Measurements from ENCODE around the gene TENM3.

The TENM3 gene

GRCh38 chr4:182624281-182624680 is 381.1 kb downstream of the TENM3 start:
- no peak for DNase-seq (ENCODE audit: low read depth)

GRCh38 chr4:182625193-182625592 is 382.0 kb downstream of the TENM3 start:
- DNase-seq (ENCODE audit: low read depth): no peak

DNA sequence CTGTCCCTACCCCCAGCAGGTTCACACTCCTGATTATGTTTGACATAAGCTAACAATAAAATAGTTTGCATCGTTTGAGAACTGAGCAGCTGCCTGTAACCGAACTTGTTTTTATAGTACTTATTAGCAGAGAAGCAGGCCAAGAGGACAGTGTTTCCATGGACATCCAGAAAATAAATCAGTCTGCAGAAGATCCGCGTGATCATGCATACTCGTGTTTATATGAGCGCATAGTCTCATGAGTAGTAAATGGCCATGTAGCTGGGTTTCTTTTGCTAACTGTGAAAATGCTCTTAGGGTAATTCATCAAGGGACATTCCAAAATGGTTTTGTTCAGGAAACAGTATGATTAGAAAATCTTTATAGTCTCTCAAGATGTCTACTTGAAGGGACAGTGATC is 384.8 kb downstream of the TENM3 start:
- DNase-seq (ENCODE audit: low read depth): no peak

GRCh38 chr4:182628544-182628943 is 385.3 kb downstream of the TENM3 start:
- DNase-seq (ENCODE audit: low read depth): no peak

DNA sequence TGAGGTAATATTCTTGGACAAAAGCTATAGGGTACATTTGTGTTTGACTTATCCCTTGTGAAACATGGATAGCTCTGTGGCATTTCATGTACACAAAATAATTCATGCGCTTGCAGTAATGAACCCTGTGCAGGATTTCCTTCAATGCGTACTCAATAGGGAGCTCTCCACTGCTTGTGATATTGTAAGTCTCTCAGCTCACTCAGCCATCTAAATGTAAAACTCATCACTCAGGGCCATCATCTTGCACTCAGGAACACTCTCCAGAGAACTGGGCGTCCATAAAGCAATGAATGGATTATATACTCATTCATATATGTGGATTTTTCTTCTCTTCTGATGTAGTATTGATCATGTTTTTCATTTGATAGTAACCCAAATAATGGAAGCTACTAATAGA is 385.9 kb downstream of the TENM3 start:
- no peak for DNase-seq (ENCODE audit: low read depth)

GRCh38 chr4:182640491-182640890 is 397.3 kb downstream of the TENM3 start:
- no peak for DNase-seq (ENCODE audit: low read depth)

DNA sequence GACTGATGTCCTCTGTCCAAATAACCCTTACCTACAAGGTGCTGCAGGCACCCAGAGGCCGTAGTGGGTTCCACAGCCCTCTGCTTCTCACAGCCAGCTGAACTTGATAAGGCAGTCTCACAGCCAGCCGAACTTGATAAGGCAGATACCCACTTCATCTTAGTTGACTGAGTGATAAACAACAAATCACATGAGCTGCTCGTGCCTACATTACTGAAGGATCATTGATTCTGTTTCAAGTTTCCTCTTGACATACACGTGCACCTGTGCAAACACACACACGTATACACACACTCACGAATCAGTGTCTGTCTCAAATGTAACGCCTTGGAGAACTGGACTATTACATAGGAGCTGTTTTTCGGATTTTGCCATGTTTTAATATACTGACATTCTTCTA is 397.7 kb downstream of the TENM3 start:
- no peak for DNase-seq (ENCODE audit: low read depth)

- peak; percentile 53 for DNase-seq (ENCODE audit: low read depth)
Observed at GRCh38 chr4:182642831-182643230, 399.6 kb downstream of the TENM3 start.

- DNase-seq (ENCODE audit: low read depth): peak; percentile 93
Observed at GRCh38 chr4:182643801-182644682, 400.8 kb downstream of the TENM3 start.

GRCh38 chr4:182644683-182645050 is 401.5 kb downstream of the TENM3 start:
- peak; percentile 10 for DNase-seq (ENCODE audit: low read depth)

- DNase-seq (ENCODE audit: low read depth): no peak
Observed at GRCh38 chr4:182645511-182645910, 402.3 kb downstream of the TENM3 start.

GRCh38 chr4:182647646-182648300 is 404.6 kb downstream of the TENM3 start:
- DNase-seq (ENCODE audit: low read depth): no peak

DNA sequence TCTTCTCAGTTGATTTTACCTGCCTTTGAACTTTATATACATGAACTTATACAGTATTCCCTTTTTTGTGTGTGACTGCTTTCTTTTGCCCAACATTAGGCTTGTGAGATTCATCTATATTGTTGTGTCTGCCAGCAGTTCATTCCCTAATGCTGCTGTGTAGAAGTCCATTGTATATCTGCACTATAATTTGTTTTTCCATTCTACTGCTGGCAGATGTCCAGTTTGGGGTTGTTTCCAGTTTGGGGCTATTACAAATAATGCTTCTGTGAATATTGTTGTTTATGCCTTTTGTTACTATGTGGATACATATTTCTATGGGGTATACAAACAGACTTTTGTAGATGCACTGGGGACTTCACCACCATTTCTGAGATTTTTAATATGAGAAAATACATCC is 405.6 kb downstream of the TENM3 start:
- DNase-seq (ENCODE audit: low read depth): no peak

- DNase-seq (ENCODE audit: low read depth): no peak
Observed at GRCh38 chr4:182649698-182650477, 406.7 kb downstream of the TENM3 start.

- DNase-seq (ENCODE audit: low read depth): no peak
Observed at GRCh38 chr4:182653596-182653995, 410.4 kb downstream of the TENM3 start.

DNA sequence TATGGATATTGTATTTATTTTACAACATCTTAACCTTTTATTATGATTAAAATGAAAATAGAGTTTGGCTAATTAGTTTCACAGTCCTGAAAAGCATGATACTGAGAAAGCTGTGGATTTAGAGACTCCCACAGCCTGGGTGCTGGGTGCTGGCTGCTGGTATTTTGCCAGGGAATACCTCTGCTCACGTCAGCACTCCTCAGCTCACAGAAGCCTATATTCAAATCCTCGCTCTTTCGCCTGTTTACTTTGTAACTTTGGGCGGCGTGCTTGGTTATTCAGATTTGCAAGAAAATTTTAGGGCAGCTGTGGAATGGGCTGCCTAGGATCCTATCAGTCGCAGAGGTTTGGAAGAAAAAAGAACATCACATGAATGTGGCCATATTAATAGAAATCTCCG is 412.1 kb downstream of the TENM3 start:
- DNase-seq (ENCODE audit: low read depth): peak; percentile 21

- no peak for DNase-seq (ENCODE audit: low read depth)
Observed at GRCh38 chr4:182662551-182662950, 419.3 kb downstream of the TENM3 start.

DNA sequence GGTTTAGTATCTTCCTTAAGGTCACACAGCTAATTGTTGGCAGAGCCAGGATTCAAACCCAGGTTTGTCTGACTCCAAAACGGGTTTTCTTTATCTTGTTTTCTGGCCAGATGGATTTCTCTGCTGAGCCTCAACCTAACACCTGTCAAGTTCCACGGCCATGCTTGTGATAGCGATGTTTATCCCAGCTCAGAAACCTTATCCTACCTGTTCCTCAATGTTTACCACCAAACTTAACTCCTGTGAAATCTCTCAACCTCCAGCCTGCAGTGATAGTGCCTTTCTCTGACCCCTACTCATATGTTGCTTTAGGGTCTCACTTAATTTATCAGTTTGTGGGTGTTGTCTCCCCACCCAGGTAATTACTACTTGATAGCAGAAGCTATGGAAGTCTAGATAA is 428.0 kb downstream of the TENM3 start:
- no peak for DNase-seq (ENCODE audit: low read depth)

GRCh38 chr4:182671749-182672148 is 428.5 kb downstream of the TENM3 start:
- no peak for DNase-seq (ENCODE audit: low read depth)

DNA sequence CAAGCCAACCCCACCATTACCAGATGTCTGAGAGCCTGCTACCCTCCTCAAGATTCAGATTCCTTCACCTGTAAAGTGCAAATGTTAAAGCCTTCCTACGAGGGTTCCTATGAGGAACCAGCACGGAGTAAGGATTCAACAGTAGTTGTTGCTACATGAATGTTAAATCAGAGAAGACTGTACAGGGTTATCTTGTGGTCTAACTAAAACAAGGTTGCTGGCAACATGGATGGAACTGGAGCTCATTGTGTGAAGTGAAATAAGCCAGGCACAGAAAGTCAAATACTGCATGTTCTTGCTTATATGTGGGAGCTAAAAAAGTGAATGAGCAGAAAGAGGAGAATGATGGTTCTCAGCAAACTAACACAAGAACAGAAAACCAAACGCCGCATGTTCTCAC is 435.4 kb downstream of the TENM3 start:
- no peak for DNase-seq (ENCODE audit: low read depth)

GRCh38 chr4:182679533-182679932 is 436.3 kb downstream of the TENM3 start:
- DNase-seq (ENCODE audit: low read depth): no peak

- DNase-seq (ENCODE audit: low read depth): no peak
Observed at GRCh38 chr4:182680234-182680653, 437.0 kb downstream of the TENM3 start.

GRCh38 chr4:182683661-182684060 is 440.5 kb downstream of the TENM3 start:
- no peak for DNase-seq (ENCODE audit: low read depth)

Data from amniotic epithelial cell (primary cell).